Measurements from ENCODE around the gene POLR2L. TPM values are rescaled to one million over a fixed set of nuclear protein-coding genes. Genes with fewer than 3 reads are reported as not detected.

Gene POLR2L
- total RNA-seq, 1 donor from 2014 or later: 46.4 TPM

GRCh38 chr11:856397-856796 is 14.1 kb upstream of the POLR2L start:
- Histone ChIP-seq H3K4me1 (ENCODE audit: control insufficient read depth in 3 of 3, insufficient read depth in 3 of 3, low read length in 3 of 3) (peaks cover 8 to 18% (median 12%) of the 10 kb centered on the region in 3 donors), H3K36me3 (ENCODE audit: control insufficient read depth in 3 of 3, insufficient read depth in 3 of 3, low read length in 3 of 3) (no peaks in the 10 kb centered on the region), H3K4me3 (ENCODE audit: low read length in 3 of 3) (no peak overlapping the region), H3K27me3 (ENCODE audit: control insufficient read depth in 3 of 3, insufficient read depth in 3 of 3, low read length in 3 of 3) (no peaks in the 10 kb centered on the region), H3K27ac (ENCODE audit: low read depth, low read length) (no peak overlapping the region), H3K9me3 (ENCODE audit: control insufficient read depth in 3 of 3, low read length in 3 of 3) (no peaks in the 10 kb centered on the region), H3K9ac (ENCODE audit: low read depth in 1 of 3, low read length in 3 of 3) (no peak overlapping the region)

GRCh38 chr11:855796-856195 is 13.5 kb upstream of the POLR2L start:
- Histone ChIP-seq H3K9ac (ENCODE audit: low read depth in 1 of 3, low read length in 3 of 3) (no peak overlapping the region), H3K9me3 (ENCODE audit: control insufficient read depth in 3 of 3, low read length in 3 of 3) (no peaks in the 10 kb centered on the region), H3K4me1 (ENCODE audit: control insufficient read depth in 3 of 3, insufficient read depth in 3 of 3, low read length in 3 of 3) (peaks cover 13 to 18% (median 14%) of the 10 kb centered on the region in 3 donors)

GRCh38 chr11:855330-855674 is 13.0 kb upstream of the POLR2L start:
- Histone ChIP-seq H3K4me3 (ENCODE audit: low read length in 3 of 3) (no peak overlapping the region), H3K9ac (ENCODE audit: low read depth in 1 of 3, low read length in 3 of 3) (no peak overlapping the region), H3K27me3 (ENCODE audit: control insufficient read depth in 3 of 3, insufficient read depth in 3 of 3, low read length in 3 of 3) (peaks cover 0 to 7% (median 0%) of the 10 kb centered on the region in 3 donors), H3K9me3 (ENCODE audit: control insufficient read depth in 3 of 3, low read length in 3 of 3) (no peaks in the 10 kb centered on the region), H3K4me1 (ENCODE audit: control insufficient read depth in 3 of 3, insufficient read depth in 3 of 3, low read length in 3 of 3) (peaks cover 14 to 16% (median 14%) of the 10 kb centered on the region in 3 donors), H3K36me3 (ENCODE audit: control insufficient read depth in 3 of 3, insufficient read depth in 3 of 3, low read length in 3 of 3) (no peaks in the 10 kb centered on the region), H3K27ac (ENCODE audit: low read depth, low read length) (no peak overlapping the region)

More at GRCh38 chr11:855796-856195, 13.5 kb upstream of the POLR2L start:
- no peak overlapping the region for H3K27ac ChIP-seq (ENCODE audit: low read depth, low read length)
- H3K4me3 ChIP-seq (ENCODE audit: low read length in 3 of 3): no peak overlapping the region
- H3K36me3 ChIP-seq (ENCODE audit: control insufficient read depth in 3 of 3, insufficient read depth in 3 of 3, low read length in 3 of 3): no peaks in the 10 kb centered on the region
- H3K27me3 ChIP-seq (ENCODE audit: control insufficient read depth in 3 of 3, insufficient read depth in 3 of 3, low read length in 3 of 3): peaks cover 0 to 2% (median 0%) of the 10 kb centered on the region in 3 donors

GRCh38 chr11:854601-855329 is 12.4 kb upstream of the POLR2L start:
- Histone ChIP-seq H3K27ac (ENCODE audit: low read depth, low read length) (no peak overlapping the region), H3K9ac (ENCODE audit: low read depth in 1 of 3, low read length in 3 of 3) (no peak overlapping the region), H3K36me3 (ENCODE audit: control insufficient read depth in 3 of 3, insufficient read depth in 3 of 3, low read length in 3 of 3) (no peaks in the 10 kb centered on the region), H3K27me3 (ENCODE audit: control insufficient read depth in 3 of 3, insufficient read depth in 3 of 3, low read length in 3 of 3) (peaks cover 0 to 9% (median 0%) of the 10 kb centered on the region in 3 donors), H3K9me3 (ENCODE audit: control insufficient read depth in 3 of 3, low read length in 3 of 3) (no peaks in the 10 kb centered on the region), H3K4me3 (ENCODE audit: low read length in 3 of 3) (no peak overlapping the region), H3K4me1 (ENCODE audit: control insufficient read depth in 3 of 3, insufficient read depth in 3 of 3, low read length in 3 of 3) (peaks cover 10 to 12% (median 10%) of the 10 kb centered on the region in 3 donors)

GRCh38 chr11:853682-854448 is 11.5 kb upstream of the POLR2L start:
- Histone ChIP-seq H3K9ac (ENCODE audit: low read depth in 1 of 3, low read length in 3 of 3) (no peak overlapping the region), H3K4me3 (ENCODE audit: low read length in 3 of 3) (no peak overlapping the region), H3K4me1 (ENCODE audit: control insufficient read depth in 3 of 3, insufficient read depth in 3 of 3, low read length in 3 of 3) (peaks cover 6 to 9% (median 7%) of the 10 kb centered on the region in 3 donors), H3K27me3 (ENCODE audit: control insufficient read depth in 3 of 3, insufficient read depth in 3 of 3, low read length in 3 of 3) (peaks cover 0 to 13% (median 5%) of the 10 kb centered on the region in 3 donors), H3K9me3 (ENCODE audit: control insufficient read depth in 3 of 3, low read length in 3 of 3) (no peaks in the 10 kb centered on the region), H3K27ac (ENCODE audit: low read depth, low read length) (no peak overlapping the region), H3K36me3 (ENCODE audit: control insufficient read depth in 3 of 3, insufficient read depth in 3 of 3, low read length in 3 of 3) (no peaks in the 10 kb centered on the region)

GRCh38 chr11:852762-853161 is 10.4 kb upstream of the POLR2L start:
- Histone ChIP-seq H3K9ac (ENCODE audit: low read depth in 1 of 3, low read length in 3 of 3) (no peak overlapping the region), H3K27ac (ENCODE audit: low read depth, low read length) (no peak overlapping the region), H3K4me3 (ENCODE audit: low read length in 3 of 3) (no peak overlapping the region), H3K36me3 (ENCODE audit: control insufficient read depth in 3 of 3, insufficient read depth in 3 of 3, low read length in 3 of 3) (no peaks in the 10 kb centered on the region), H3K4me1 (ENCODE audit: control insufficient read depth in 3 of 3, insufficient read depth in 3 of 3, low read length in 3 of 3) (peaks cover 15 to 17% (median 15%) of the 10 kb centered on the region in 3 donors), H3K9me3 (ENCODE audit: control insufficient read depth in 3 of 3, low read length in 3 of 3) (no peaks in the 10 kb centered on the region), H3K27me3 (ENCODE audit: control insufficient read depth in 3 of 3, insufficient read depth in 3 of 3, low read length in 3 of 3) (peaks cover 6 to 23% (median 12%) of the 10 kb centered on the region in 3 donors)

GRCh38 chr11:850775-851763 is 8.7 kb upstream of the POLR2L start:
- Histone ChIP-seq H3K4me1 (ENCODE audit: control insufficient read depth in 3 of 3, insufficient read depth in 3 of 3, low read length in 3 of 3) (peaks cover 19 to 25% (median 22%) of the 10 kb centered on the region in 3 donors), H3K27ac (ENCODE audit: low read depth, low read length) (no peak overlapping the region), H3K9ac (ENCODE audit: low read depth in 1 of 3, low read length in 3 of 3) (no peak overlapping the region), H3K36me3 (ENCODE audit: control insufficient read depth in 3 of 3, insufficient read depth in 3 of 3, low read length in 3 of 3) (no peaks in the 10 kb centered on the region), H3K27me3 (ENCODE audit: control insufficient read depth in 3 of 3, insufficient read depth in 3 of 3, low read length in 3 of 3) (peaks cover 6 to 23% (median 12%) of the 10 kb centered on the region in 3 donors), H3K4me3 (ENCODE audit: low read length in 3 of 3) (no peak overlapping the region), H3K9me3 (ENCODE audit: control insufficient read depth in 3 of 3, low read length in 3 of 3) (no peaks in the 10 kb centered on the region)

- Histone ChIP-seq H3K9ac (ENCODE audit: low read depth in 1 of 3, low read length in 3 of 3) (no peak overlapping the region), H3K4me1 (ENCODE audit: control insufficient read depth in 3 of 3, insufficient read depth in 3 of 3, low read length in 3 of 3) (peaks cover 22 to 34% (median 28%) of the 10 kb centered on the region in 3 donors), H3K27me3 (ENCODE audit: control insufficient read depth in 3 of 3, insufficient read depth in 3 of 3, low read length in 3 of 3) (peaks cover 6 to 23% (median 12%) of the 10 kb centered on the region in 3 donors), H3K9me3 (ENCODE audit: control insufficient read depth in 3 of 3, low read length in 3 of 3) (no peaks in the 10 kb centered on the region), H3K27ac (ENCODE audit: low read depth, low read length) (no peak overlapping the region), H3K36me3 (ENCODE audit: control insufficient read depth in 3 of 3, insufficient read depth in 3 of 3, low read length in 3 of 3) (no peaks in the 10 kb centered on the region), H3K4me3 (ENCODE audit: low read length in 3 of 3) (peak overlapping the region in 1 of 3 donors; percentile 9)
Observed at GRCh38 chr11:849951-850774, 7.8 kb upstream of the POLR2L start.
